OCI-LY7 (cell line): ENCODE data around the gene LIPE. TPM values are rescaled to one million over a fixed set of nuclear protein-coding genes. Genes with fewer than 3 reads are reported as not detected.
"Not testable (repeated sequence)": the region's sequence is repeated elsewhere in the genome, so short reads cannot be mapped to it uniquely, and the experiment has no call there.

Experiments used
- BruUV-seq: library from RNA; stranded (reverse); fragments of 400-500 nt; replicated peaks from 2 replicates; lab custom pipeline; 2021; lab: Mats Ljungman, UMichigan
- CTCF ChIA-PET: fragments of 300-600 bp; sonication (Branson Sonifier 250); formaldehyde crosslinking; loops from one replicate; lab custom pipeline; 2022; ENCODE audit warnings: antibody characterized with exemption; ENCODE audit not compliant: unreplicated experiment; lab: Charles Lee
- POLR2A ChIA-PET: fragments of 300-600 bp; sonication (Branson Sonifier 250); formaldehyde crosslinking; loops from one replicate; lab custom pipeline; 2022; ENCODE audit warnings: antibody characterized with exemption; lab: Charles Lee
- DNase-seq: peaks from one replicate; pipeline ENCODE4 v3.0.0-alpha.2; 2015; ENCODE audit warnings: low spot score
- H2AFZ ChIP-seq: fragments of 200-600 bp; sonication (generic), shearing (Covaris generic); 2 replicates; pipeline ENCODE4 v1.6.1; 2014; ENCODE audit warnings: mild to moderate bottlenecking, antibody characterized with exemption, low read length, moderate library complexity
- H3K27ac ChIP-seq: fragments of 200-600 bp; sonication (generic); 2 replicates; pipeline ENCODE4 v1.5.1; 2014; ENCODE audit warnings: mixed run types, low read depth, mild to moderate bottlenecking, moderate library complexity, low read length, inconsistent platforms; ENCODE audit not compliant: poor library complexity, severe bottlenecking
- H3K36me3 ChIP-seq: fragments of 200-600 bp; sonication (generic); 2 replicates; pipeline ENCODE4 v1.6.1; 2014; ENCODE audit warnings: mild to moderate bottlenecking, antibody characterized with exemption, low read length, moderate library complexity, mixed read lengths; ENCODE audit not compliant: insufficient read depth
- H3K4me1 ChIP-seq: fragments of 200-600 bp; sonication (generic); 2 replicates; pipeline ENCODE4 v1.5.1; 2014; ENCODE audit warnings: mild to moderate bottlenecking, low read length; ENCODE audit not compliant: insufficient read depth, poor library complexity, severe bottlenecking
- H3K4me2 ChIP-seq: fragments of 200-600 bp; sonication (generic); 2 replicates; pipeline ENCODE4 v1.6.1; 2014; ENCODE audit warnings: mild to moderate bottlenecking, low read length
- H3K4me3 ChIP-seq: fragments of 200-600 bp; sonication (generic); 2 replicates; pipeline ENCODE4 v1.5.1; 2014; ENCODE audit warnings: mild to moderate bottlenecking, low read depth, low read length; ENCODE audit not compliant: poor library complexity, severe bottlenecking
- H3K79me2 ChIP-seq: fragments of 200-600 bp; sonication (generic); 2 replicates; pipeline ENCODE4 v1.6.1; 2016; ENCODE audit warnings: low read depth, mild to moderate bottlenecking, low read length, moderate library complexity, mixed read lengths; ENCODE audit not compliant: insufficient read depth
- H3K9me2 ChIP-seq: fragments of 200-600 bp; sonication (generic); 2 replicates; pipeline ENCODE4 v1.6.1; 2016; ENCODE audit warnings: mild to moderate bottlenecking, low read length, mixed read lengths; ENCODE audit not compliant: insufficient read depth
- H3K9me3 ChIP-seq: fragments of 200-600 bp; sonication (generic); 2 replicates; pipeline ENCODE4 v1.6.1; 2014; ENCODE audit warnings: mild to moderate bottlenecking, mixed run types, low read length, mixed read lengths
- H4K20me1 ChIP-seq: fragments of 200-600 bp; sonication (generic); 2 replicates; pipeline ENCODE4 v1.6.1; 2014; ENCODE audit warnings: mild to moderate bottlenecking, antibody characterized with exemption, low read length, moderate library complexity, mixed read lengths; ENCODE audit not compliant: insufficient read depth
- EZH2phosphoT487 ChIP-seq: fragments of 200-600 bp; sonication (generic); IDR thresholded peaks from 2 replicates; pipeline ENCODE4 v1.6.1; 2018; ENCODE audit warnings: low read depth, borderline replicate concordance, mild to moderate bottlenecking, mixed run types, antibody characterized with exemption, low read length, moderate library complexity, mixed read lengths
- intact Hi-C: fragments of 100-400 bp; cut with micrococcal nuclease; formaldehyde crosslinking; loops from one replicate; pipeline ENCODE4 v1.10.0; 2022; ENCODE audit not compliant: unreplicated experiment
- total RNA-seq, 2 experiments: library from RNA; depleted of rRNA in 1 of 2; stranded (reverse); fragments of >200 nt in 1 of 2; shearing (Covaris generic) in 1 of 2; gene quantifications; 2 replicates each; pipeline ENCODE4 v1.2.3, GENCODE V29; 2014 to 2022
- TF ChIP-seq, protein P1 (sequence below): fragments of 200-600 bp; sonication (generic); conservative IDR thresholded peaks from 2 replicates; pipeline ENCODE4 v1.5.1; 2014; ENCODE audit warnings: mild to moderate bottlenecking, antibody characterized with exemption, low read length, moderate library complexity, mixed read lengths

The LIPE gene
- total RNA-seq, 2 experiments from 2014 or later, result 21.2 to 35.6 TPM

- Histone ChIP-seq H3K4me1 (peaks cover 22% of the 10 kb centered on the region), H3K36me3 (no peaks in the 10 kb centered on the region), H4K20me1 (no peaks in the 10 kb centered on the region), H3K4me3 (no peak overlapping the region), H2AFZ (peak overlapping the region; percentile 59; the same call in 1 of the 2 replicates), H3K9me2 (no peaks in the 10 kb centered on the region), H3K9me3 (no peaks in the 10 kb centered on the region), H3K4me2 (peak overlapping the region; percentile 34; the same call in 1 of the 2 replicates), H3K27ac (no peak overlapping the region), H3K79me2 (no peaks in the 10 kb centered on the region)
- CTCF ChIA-PET, result interaction anchor here (0.7 to 2.4 kb wide), 3 partner anchors 12 to 85 kb away, joined by 3 to 16 read pairs (median 3); partner anchors contain the start of gene CEACAM1
- no TSS peak for BruUV-seq
- POLR2A ChIA-PET, result interaction anchor here (0.6 to 1.4 kb wide), 3 partner anchors 52 to 78 kb away, joined by 4 read pairs; partner anchors contain the start of gene CEACAM1
- TF ChIP-seq, protein P1, sequence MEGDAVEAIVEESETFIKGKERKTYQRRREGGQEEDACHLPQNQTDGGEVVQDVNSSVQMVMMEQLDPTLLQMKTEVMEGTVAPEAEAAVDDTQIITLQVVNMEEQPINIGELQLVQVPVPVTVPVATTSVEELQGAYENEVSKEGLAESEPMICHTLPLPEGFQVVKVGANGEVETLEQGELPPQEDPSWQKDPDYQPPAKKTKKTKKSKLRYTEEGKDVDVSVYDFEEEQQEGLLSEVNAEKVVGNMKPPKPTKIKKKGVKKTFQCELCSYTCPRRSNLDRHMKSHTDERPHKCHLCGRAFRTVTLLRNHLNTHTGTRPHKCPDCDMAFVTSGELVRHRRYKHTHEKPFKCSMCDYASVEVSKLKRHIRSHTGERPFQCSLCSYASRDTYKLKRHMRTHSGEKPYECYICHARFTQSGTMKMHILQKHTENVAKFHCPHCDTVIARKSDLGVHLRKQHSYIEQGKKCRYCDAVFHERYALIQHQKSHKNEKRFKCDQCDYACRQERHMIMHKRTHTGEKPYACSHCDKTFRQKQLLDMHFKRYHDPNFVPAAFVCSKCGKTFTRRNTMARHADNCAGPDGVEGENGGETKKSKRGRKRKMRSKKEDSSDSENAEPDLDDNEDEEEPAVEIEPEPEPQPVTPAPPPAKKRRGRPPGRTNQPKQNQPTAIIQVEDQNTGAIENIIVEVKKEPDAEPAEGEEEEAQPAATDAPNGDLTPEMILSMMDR, result peak; percentile 96
- TF ChIP-seq EZH2phosphoT487, result no peak
- intact Hi-C loops, result loop anchor here (1.0 kb wide), 2 partner anchors 15 to 79 kb away; no protein-coding TSS in a partner anchor
- peak; percentile 90 for DNase-seq
These were observed 23.2 kb upstream of the LIPE start for GRCh38 chr19:42450314-42450934.

DNA sequence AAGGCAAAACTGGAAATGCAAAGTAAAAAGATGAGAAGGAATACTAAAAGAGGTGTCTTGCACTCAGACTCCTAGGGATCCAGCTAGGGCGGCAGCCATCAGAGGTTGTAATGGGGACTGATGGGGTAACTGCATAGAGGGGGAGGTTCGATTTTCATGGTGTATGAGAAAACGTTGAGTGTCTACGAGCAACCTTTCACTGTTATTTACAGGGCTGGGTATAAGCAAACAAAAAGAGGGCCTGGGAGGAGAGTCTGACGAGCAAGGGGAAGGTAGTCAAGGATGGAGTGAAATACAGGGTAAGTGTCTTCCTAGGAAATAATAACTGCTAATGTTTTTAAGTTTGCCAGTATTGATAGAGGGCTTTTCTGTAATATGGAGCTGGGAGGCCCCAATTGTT, 21.1 kb upstream of the LIPE start:
- H3K36me3 ChIP-seq, intact Hi-C loops, DNase-seq, H3K9me2 ChIP-seq, H3K4me2 ChIP-seq, H3K27ac ChIP-seq, POLR2A ChIA-PET, H3K9me3 ChIP-seq, H3K79me2 ChIP-seq, H2AFZ ChIP-seq, BruUV-seq, H3K4me3 ChIP-seq, H4K20me1 ChIP-seq, CTCF ChIA-PET: not testable (repeated sequence)
- peaks cover 22% of the 10 kb centered on the region for H3K4me1 ChIP-seq

DNA sequence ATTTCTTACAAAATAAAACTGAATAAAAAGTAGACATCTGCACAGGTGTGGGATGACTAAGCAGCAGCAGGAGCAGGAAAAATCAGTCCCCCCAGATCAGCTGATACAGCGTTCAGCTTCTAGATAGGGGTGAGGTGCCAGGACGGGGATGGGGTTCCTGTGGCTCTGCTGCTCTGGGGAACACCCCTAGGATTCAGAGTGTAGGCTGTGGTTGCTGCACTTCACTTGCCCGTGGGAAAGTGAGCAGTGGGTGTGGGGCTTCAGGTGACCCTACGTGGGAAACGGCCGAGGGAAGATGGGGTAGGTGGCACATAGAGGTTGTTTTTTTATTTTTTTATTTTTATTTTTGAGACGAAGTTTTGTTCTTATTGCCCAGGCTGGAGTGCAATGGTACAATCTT, 18.8 kb upstream of the LIPE start:
- no peak for TF ChIP-seq EZH2phosphoT487
- TF ChIP-seq, protein P1, result no peak
- Histone ChIP-seq H3K9me3 (no peaks in the 10 kb centered on the region), H2AFZ (no peak overlapping the region), H3K27ac (no peak overlapping the region), H3K36me3 (no peaks in the 10 kb centered on the region), H3K4me2 (no peak overlapping the region), H3K4me3 (no peak overlapping the region), H3K4me1 (peaks cover 6% of the 10 kb centered on the region), H3K79me2 (no peaks in the 10 kb centered on the region), H4K20me1 (no peaks in the 10 kb centered on the region), H3K9me2 (no peaks in the 10 kb centered on the region)
- no peak for DNase-seq
- ChIA-PET CTCF (no interaction called here), POLR2A (no interaction called here)
- intact Hi-C loops, result no loop called here
- no TSS peak for BruUV-seq
